ENCODE measurements around the gene PGS1.

Gene PGS1

GRCh38 chr17:78381601-78382232 is 3.3 kb downstream of the PGS1 start:
- no peak for DNase-seq (ENCODE audit: low read depth)
- no peak overlapping the region for H3K4me3 ChIP-seq (ENCODE audit: low read depth, low read length)

- peak; percentile 99 for DNase-seq (ENCODE audit: low read depth)
- no peak overlapping the region for H3K4me3 ChIP-seq (ENCODE audit: low read depth, low read length)
Measured at GRCh38 chr17:78383725-78384471, 5.4 kb downstream of the PGS1 start.

- DNase-seq (ENCODE audit: low read depth): no peak
- H3K4me3 ChIP-seq (ENCODE audit: low read depth, low read length): no peak overlapping the region
Measured at GRCh38 chr17:78384479-78385175, 6.2 kb downstream of the PGS1 start.

GRCh38 chr17:78387977-78388941 is 9.8 kb downstream of the PGS1 start:
- no peak for DNase-seq (ENCODE audit: low read depth)

GRCh38 chr17:78390241-78391050 is 12.0 kb downstream of the PGS1 start:
- no peak overlapping the region for H3K4me3 ChIP-seq (ENCODE audit: low read depth, low read length)
- DNase-seq (ENCODE audit: low read depth): peak; percentile 93

More at GRCh38 chr17:78387977-78388941, 9.8 kb downstream of the PGS1 start:
- H3K4me3 ChIP-seq (ENCODE audit: low read depth, low read length): no peak overlapping the region

- DNase-seq (ENCODE audit: low read depth): no peak
- no peak overlapping the region for H3K4me3 ChIP-seq (ENCODE audit: low read depth, low read length)
Measured at GRCh38 chr17:78391051-78391431, 12.6 kb downstream of the PGS1 start.

- DNase-seq (ENCODE audit: low read depth): no peak
Measured at GRCh38 chr17:78391843-78392242, 13.4 kb downstream of the PGS1 start.

GRCh38 chr17:78392295-78392694 is 13.8 kb downstream of the PGS1 start:
- no peak overlapping the region for H3K4me3 ChIP-seq (ENCODE audit: low read depth, low read length)
- DNase-seq (ENCODE audit: low read depth): no peak

More at GRCh38 chr17:78391843-78392242, 13.4 kb downstream of the PGS1 start:
- H3K4me3 ChIP-seq (ENCODE audit: low read depth, low read length): no peak overlapping the region

- DNase-seq (ENCODE audit: low read depth): no peak
- no peak overlapping the region for H3K4me3 ChIP-seq (ENCODE audit: low read depth, low read length)
Measured at GRCh38 chr17:78393575-78393974, 15.1 kb downstream of the PGS1 start.

- DNase-seq (ENCODE audit: low read depth): no peak
- no peak overlapping the region for H3K4me3 ChIP-seq (ENCODE audit: low read depth, low read length)
Measured at GRCh38 chr17:78394209-78394608, 15.8 kb downstream of the PGS1 start.

GRCh38 chr17:78395155-78395554 is 16.7 kb downstream of the PGS1 start:
- no peak for DNase-seq (ENCODE audit: low read depth)
- H3K4me3 ChIP-seq (ENCODE audit: low read depth, low read length): no peak overlapping the region

GRCh38 chr17:78396441-78397337 is 18.2 kb downstream of the PGS1 start:
- no peak overlapping the region for H3K4me3 ChIP-seq (ENCODE audit: low read depth, low read length)
- no peak for DNase-seq (ENCODE audit: low read depth)

- DNase-seq (ENCODE audit: low read depth): no peak
- H3K4me3 ChIP-seq (ENCODE audit: low read depth, low read length): no peak overlapping the region
Measured at GRCh38 chr17:78397681-78398101, 19.2 kb downstream of the PGS1 start.

- no peak overlapping the region for H3K4me3 ChIP-seq (ENCODE audit: low read depth, low read length)
- DNase-seq (ENCODE audit: low read depth): no peak
Measured at GRCh38 chr17:78398390-78398789, 19.9 kb downstream of the PGS1 start.

- no peak for DNase-seq (ENCODE audit: low read depth)
- no peak overlapping the region for H3K4me3 ChIP-seq (ENCODE audit: low read depth, low read length)
Measured at GRCh38 chr17:78399028-78399692, 20.7 kb downstream of the PGS1 start.

GRCh38 chr17:78399693-78400144 is 21.3 kb downstream of the PGS1 start:
- DNase-seq (ENCODE audit: low read depth): no peak
- no peak overlapping the region for H3K4me3 ChIP-seq (ENCODE audit: low read depth, low read length)

GRCh38 chr17:78400581-78401240 is 22.3 kb downstream of the PGS1 start:
- no peak for DNase-seq (ENCODE audit: low read depth)
- no peak overlapping the region for H3K4me3 ChIP-seq (ENCODE audit: low read depth, low read length)
